ENCODE results near the gene CDC14B.

The CDC14B gene

DNA sequence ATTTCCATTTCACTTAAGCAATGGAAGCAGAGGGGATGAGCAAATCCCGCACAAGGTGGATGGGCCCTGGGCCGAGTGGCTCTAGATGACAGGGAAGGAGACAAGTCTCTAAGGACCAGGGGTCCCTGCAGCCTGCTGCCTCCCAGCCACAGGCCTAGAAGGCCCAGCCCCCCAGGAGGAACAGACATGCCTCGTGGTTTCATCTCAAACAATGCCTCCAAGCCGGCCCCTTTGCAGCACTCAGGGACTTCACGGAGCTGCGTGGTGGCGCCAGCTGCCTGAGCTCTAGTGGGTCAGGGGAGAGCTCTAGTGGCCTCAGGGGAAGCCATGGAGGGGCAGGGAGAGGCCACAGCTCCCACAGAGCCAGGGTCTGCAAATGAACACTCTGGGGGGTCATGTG is 120.8 kb downstream of the CDC14B start:
- H3K27ac ChIP-seq = no peak overlapping the region
- TF ChIP-seq CTCF (IDR thresholded peaks at IDR 0.05) = no peak
- no peak for DNase-seq (ENCODE audit: low spot score)
- H3K4me3 ChIP-seq = no peak overlapping the region

- no peak for DNase-seq (ENCODE audit: low spot score)
- no peak overlapping the region for H3K27ac ChIP-seq
Observed at GRCh38 chr9:96497117-96497399, 122.6 kb downstream of the CDC14B start.

GRCh38 chr9:96496368-96497116 is 123.1 kb downstream of the CDC14B start:
- TF ChIP-seq CTCF (IDR thresholded peaks at IDR 0.05) = no peak
- DNase-seq (ENCODE audit: low spot score) = no peak
- Histone ChIP-seq H3K4me3 (no peak overlapping the region), H3K27ac (no peak overlapping the region)

More at GRCh38 chr9:96497117-96497399, 122.6 kb downstream of the CDC14B start:
- no peak overlapping the region for H3K4me3 ChIP-seq
- no peak for TF ChIP-seq CTCF (IDR thresholded peaks at IDR 0.05)

DNA sequence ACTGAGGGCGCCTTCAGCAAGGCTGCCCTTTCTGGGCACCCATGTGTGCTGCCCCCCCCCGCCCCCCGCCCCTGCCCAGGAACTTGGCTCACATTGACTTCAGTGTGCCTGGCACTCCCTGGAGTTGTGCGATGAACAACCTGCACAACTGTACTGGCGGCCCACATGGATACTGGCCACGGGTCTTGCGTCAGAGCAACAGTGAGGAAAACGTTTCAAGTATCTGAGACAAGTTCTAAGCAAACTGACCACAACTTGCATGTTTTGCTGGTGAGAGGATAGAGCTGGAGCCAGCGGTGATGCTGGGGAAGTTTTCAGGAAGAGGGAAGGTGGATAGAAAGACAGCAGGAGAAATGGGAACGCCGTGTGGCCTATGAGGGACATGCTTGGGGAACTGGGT is 124.3 kb downstream of the CDC14B start:
- H3K4me3 ChIP-seq = no peak overlapping the region
- no peak for TF ChIP-seq CTCF (IDR thresholded peaks at IDR 0.05)
- H3K27ac ChIP-seq = peak overlapping the region in 1 of 2 donors; percentile 15
- DNase-seq (ENCODE audit: low spot score) = no peak

GRCh38 chr9:96494215-96494800 is 125.3 kb downstream of the CDC14B start:
- DNase-seq (ENCODE audit: low spot score) = no peak
- no peak for TF ChIP-seq CTCF (IDR thresholded peaks at IDR 0.05)
- no peak overlapping the region for H3K4me3 ChIP-seq
- peak overlapping the region in 1 of 2 donors; percentile 13 for H3K27ac ChIP-seq

DNA sequence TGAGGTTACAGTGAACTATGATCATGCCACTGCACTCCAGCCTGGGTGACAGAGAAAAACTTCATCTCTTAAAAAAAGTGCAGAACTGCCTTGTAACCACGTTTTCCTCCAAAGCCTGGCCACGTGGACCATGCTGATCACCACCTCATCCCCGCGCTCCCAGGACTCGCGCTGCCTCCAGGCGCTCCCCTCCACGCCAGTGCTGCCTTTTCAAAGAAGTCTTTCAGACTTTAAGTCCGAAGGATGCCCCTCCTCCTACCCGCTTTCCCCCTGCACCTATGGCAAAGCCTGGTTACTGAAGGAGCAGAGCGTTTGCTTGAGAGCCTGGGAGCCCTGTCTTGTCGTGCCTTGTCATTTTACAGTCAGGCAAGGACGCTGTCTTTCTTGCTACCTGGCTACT is 125.9 kb downstream of the CDC14B start:
- H3K27ac ChIP-seq = no peak overlapping the region
- no peak overlapping the region for H3K4me3 ChIP-seq
- TF ChIP-seq CTCF (IDR thresholded peaks at IDR 0.05) = no peak
- no peak for DNase-seq (ENCODE audit: low spot score)

- DNase-seq (ENCODE audit: low spot score) = no peak
- no peak for TF ChIP-seq CTCF (IDR thresholded peaks at IDR 0.05)
- H3K27ac ChIP-seq = no peak overlapping the region
- H3K4me3 ChIP-seq = no peak overlapping the region
Observed at GRCh38 chr9:96492993-96493531, 126.6 kb downstream of the CDC14B start.

Measured in coronary artery (tissue), 2 donors.